ENCODE results near the gene CCDC137.

CCDC137 gene

GRCh38 chr17:81636505-81637288, 29.8 kb upstream of the CCDC137 start, which contains the start of the genes NPLOC4 and TSPAN10:
Gene NPLOC4 (minus strand): TSS chr17:81637112. CDS start chr17:81636930, 182 bp downstream.
Gene TSPAN10 (plus strand): TSS chr17:81637196. CDS start chr17:81642413, 5,217 bp downstream.
- no peak for TF ChIP-seq CTCF (IDR thresholded peaks at IDR 0.05)

GRCh38 chr17:81638683-81639082, 27.9 kb upstream of the CCDC137 start:
- no peak for TF ChIP-seq CTCF (IDR thresholded peaks at IDR 0.05)

GRCh38 chr17:81640011-81640410, 26.5 kb upstream of the CCDC137 start:
- TF ChIP-seq CTCF (IDR thresholded peaks at IDR 0.05), result no peak

GRCh38 chr17:81641825-81642489, 24.6 kb upstream of the CCDC137 start:
- TF ChIP-seq CTCF (IDR thresholded peaks at IDR 0.05), result no peak

GRCh38 chr17:81644496-81644895, 22.0 kb upstream of the CCDC137 start:
- no peak for TF ChIP-seq CTCF (IDR thresholded peaks at IDR 0.05)

- TF ChIP-seq CTCF (IDR thresholded peaks at IDR 0.05), result no peak
Measured at GRCh38 chr17:81644976-81645952, 21.3 kb upstream of the CCDC137 start.
